ENCODE measurements around the gene CFP.
"Not testable (repeated sequence)": the region's sequence is repeated elsewhere in the genome, so short reads cannot be mapped to it uniquely, and the experiment has no call there.

CFP gene

DNA sequence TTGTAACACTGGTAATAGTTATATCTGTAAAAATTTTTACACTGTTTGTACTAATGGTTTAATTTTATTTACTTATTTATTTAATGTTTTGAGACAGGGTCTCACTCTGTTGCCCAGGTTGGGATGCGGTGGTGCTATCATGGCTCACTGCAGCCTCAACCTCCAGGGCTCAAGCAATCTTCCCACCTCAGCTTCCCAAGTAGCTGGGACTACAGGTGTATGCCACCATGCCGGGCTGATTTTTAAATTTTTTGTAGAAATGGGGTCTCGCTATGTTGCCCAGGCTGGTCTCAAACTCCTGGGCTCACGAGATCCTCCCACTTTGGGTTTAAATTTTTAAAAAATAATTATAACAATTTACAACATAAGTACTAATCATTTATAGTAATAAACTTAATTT is 26.6 kb downstream of the CFP start:
- not testable (repeated sequence) for DNase-seq (ENCODE audit: low read depth)

DNA sequence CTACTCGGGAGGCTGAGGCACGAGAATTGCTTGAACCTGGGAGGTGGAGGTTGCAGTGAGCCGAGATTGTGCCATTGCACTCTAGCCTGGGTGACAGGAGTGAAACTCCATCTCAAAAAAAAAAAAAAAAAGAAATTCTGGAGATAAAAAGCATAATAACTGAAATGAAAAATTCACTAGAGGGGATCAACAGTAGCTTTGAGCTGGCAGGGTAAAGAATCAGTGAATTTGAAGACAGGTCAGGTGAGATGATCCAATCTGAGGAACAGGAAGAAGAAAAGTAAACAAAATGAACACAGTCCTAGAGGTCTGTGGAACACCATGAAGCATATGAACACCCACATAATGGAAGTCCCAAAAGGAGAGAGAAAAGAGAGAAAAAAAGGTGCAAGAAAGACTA is 32.5 kb downstream of the CFP start:
- DNase-seq (ENCODE audit: low read depth), result no peak

DNA sequence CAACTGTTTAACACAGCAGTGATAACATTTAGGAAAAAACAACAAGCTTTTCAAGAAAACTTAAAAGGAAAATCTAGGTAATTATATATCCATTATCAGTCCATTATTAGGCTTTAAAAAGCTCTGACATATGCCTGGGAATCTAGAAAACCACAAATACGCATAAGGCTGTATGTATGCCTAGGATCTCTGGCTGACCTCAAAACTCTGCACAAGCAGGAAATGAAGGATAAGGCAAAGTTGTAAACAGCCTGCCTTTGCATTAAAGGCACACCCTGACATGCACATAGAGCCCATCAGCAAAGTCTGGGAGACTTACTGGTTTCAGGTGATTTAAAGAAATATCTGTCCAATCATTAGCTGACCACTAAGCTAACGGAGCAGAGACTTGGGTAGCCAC is 33.5 kb downstream of the CFP start:
- no peak for DNase-seq (ENCODE audit: low read depth)

DNA sequence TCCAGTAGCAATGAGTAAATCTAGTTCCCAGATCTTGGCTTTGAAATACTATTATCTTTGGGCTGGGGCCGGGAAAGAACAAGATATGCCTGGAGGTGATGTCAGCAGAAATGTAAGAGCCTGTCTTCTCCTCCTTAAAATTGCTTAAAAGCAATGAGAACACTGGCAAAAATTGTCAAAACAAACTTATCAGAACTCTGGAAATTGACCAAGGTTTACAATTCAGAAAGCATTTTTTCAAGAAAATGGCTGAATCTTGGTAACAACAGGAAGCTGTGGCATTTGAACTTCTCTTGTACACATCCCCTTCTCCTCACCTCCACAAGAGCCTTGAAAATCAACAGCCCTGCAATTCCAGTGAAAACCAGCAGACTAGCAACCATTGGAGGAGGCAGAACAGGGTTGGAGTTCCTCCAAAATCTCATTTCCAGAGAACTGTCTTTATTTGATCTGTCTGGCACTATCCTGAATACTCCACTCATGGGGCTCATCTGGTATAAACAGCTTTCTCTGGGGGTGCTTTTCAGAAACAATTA is 33.9 kb downstream of the CFP start:
- DNase-seq (ENCODE audit: low read depth), result no peak

DNA sequence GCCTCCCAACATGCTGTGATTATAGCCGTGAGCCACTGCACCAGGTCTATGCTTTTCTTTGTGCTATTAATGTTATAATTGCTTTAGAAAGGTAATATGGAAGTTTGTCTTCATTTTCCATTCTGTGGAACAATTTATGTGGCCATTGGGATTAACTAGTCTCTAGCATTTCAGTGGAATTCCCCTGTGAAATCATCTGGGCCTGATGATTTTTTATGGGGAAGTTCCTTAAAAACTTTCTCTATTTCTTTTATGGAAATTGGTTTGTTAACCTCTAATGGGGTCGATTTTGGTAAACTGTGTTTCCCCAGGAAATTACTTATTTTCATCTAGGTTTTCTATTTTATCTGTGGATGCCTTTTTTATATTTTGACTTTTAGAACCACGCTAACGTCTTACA is 36.2 kb downstream of the CFP start:
- no peak for DNase-seq (ENCODE audit: low read depth)

DNA sequence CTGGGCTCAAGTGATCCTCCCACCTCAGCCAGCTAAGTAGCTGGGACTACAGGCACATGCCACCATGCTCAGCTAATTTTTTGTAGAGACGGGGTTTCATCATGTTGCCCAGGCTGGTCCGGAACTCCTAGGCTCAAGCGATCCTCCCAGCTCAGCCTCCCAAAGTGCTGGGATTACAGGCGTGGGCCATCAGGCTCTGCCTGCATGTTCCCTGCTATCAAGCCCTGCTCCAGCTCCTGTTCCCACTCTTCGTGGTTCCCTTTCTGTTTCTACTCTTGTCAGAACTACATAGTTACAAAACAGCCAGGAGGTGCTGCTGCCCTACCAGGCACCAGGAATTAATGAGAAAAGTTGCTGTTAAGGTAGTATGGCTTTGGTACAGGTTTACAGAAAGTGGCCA is 38.7 kb downstream of the CFP start:
- no peak for DNase-seq (ENCODE audit: low read depth)

DNA sequence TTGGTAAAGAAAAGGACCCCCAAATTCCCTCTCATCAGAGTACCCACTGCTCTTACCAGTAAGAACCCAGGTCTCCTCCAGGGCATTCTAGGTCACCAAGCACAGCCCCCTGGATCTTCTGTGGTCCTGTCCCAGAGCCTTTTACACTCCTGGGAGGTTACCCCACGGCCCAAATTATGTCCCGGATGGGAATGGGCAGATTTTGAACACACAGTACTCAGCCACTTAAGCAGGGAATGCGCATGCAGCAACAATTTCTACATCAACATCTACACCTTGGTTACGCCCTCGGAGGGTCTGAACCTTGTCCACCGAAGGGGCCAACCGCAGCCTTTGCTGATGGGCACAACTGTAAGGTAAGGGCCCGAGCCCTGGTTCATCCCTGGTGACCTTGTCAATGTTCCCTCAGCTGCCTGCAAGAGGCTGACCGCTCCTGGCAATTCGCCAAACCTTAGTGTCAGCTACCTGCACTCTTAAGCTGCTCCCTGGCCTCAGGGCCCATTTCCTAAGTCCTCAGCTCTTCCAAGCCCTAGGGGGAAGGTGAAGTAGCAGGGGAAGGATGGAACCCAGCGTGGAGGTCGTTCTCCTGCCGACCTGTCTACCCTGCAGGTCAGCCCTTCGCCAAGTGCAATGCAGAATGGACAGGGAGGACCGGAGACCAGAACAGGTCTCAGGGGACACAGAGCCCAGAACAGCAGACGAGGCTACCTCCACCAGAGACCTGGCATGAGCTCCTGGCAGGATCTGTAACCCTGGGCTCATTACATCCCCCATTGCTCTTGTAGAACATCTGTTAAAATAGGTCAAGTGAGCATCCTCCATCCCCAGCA is 41.6 kb downstream of the CFP start:
- no peak for DNase-seq (ENCODE audit: low read depth)

DNA sequence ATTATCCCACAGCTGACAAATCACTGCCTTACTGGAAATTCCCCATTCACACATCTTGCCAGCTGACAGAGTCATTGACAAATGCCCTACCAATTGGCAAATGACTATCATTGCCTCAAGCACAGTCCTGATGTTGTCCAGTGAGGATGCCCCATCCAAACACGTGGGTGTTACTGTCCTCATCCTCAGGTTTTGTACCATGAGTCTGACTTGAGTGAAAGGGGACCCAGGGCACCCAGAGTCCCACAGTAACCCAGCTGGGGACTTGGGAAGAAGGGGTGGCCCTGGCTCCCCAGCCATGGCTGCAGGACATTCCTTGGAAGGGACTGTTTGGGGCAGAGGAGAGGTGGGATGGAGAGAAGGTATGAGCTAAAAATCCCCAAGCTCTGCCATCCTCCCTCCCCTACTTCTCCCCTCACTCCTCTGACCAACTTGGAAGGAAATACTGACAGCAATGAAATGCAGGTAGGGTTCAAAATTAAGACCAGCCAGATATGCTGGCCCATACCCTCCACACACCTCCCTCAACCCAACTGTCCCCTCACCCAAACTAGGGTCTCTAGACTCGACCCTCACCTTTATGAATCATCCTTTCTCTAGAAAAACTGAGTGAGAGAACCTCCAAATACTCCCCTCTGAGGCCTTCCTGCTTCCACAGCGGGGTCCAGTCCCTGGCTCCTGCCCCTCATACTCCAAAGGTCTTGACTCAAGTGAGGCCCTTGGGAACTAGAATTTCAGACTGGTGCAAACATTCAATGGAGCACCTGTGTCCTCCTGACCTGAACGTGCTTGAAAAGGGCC is 42.4 kb downstream of the CFP start:
- DNase-seq (ENCODE audit: low read depth), result no peak

DNA sequence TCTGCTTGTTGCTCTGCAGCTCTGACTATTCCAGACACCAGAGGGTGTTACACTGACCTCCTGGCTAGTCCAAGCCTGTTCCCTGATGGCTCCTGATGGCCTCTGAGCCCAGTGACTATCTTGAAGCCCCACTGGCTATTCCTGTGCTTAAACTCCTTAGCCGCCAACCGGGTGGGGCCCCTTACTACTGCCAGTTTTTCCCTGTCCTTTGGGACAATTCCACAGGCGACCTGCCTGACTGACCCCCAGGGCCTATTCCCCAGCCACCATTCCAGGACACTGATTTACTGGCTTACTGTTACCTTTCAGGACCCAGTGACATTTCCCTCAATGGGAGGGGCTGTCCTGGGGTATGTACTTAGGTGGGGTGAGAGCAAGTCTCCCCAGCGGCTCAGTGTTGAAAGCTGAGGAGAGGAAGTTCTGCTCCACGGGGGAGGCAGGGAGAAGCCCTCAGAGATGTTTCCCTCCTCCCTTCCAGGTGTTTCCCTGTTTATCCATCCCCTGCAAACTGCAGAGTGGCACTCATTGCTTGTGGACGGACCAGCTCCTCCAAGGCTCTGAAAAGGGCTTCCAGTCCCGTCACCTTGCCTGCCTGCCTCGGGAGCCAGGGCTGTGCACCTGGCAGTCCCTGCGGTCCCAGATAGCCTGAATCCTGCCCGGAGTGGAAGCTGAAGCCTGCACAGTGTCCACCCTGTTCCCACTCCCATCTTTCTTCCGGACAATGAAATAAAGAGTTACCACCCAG is 43.5 kb downstream of the CFP start:
- no peak for DNase-seq (ENCODE audit: low read depth)

DNA sequence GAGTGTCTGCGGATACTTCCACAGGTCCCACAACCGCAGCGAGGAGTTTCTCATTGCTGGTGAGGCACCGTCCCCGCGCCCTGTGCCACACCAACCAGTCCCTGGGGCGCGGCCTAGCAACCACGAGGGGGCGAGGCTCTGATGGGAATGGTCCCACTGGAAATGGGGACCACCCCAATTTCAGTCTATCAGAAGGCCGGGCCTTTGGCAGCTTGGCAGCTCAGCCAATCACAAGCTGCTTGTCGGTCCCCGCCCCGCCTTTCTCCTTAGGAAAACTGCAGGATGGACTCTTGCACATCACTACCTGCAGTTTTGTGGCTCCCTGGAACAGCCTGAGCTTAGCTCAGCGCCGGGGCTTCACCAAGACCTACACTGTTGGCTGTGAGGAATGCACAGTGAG is 44.5 kb downstream of the CFP start:
- DNase-seq (ENCODE audit: low read depth), result no peak

DNA sequence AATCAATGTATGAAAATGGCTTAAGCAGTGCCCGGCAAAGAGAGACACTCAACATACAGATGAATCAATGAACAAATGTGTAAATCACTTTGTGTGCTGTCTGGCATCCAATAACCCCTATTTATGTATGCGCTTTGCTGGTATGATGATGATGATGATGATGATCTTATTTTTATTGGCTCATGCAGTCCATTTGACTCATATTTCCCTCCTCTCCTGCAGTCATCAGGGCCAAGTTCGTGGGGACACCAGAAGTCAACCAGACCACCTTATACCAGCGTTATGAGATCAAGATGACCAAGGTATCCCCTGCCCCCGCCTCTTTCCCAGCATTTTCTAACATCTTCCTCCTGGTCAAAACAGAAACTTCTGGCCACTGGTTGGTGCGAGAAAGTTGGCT is 45.0 kb downstream of the CFP start:
- DNase-seq (ENCODE audit: low read depth), result no peak

DNA sequence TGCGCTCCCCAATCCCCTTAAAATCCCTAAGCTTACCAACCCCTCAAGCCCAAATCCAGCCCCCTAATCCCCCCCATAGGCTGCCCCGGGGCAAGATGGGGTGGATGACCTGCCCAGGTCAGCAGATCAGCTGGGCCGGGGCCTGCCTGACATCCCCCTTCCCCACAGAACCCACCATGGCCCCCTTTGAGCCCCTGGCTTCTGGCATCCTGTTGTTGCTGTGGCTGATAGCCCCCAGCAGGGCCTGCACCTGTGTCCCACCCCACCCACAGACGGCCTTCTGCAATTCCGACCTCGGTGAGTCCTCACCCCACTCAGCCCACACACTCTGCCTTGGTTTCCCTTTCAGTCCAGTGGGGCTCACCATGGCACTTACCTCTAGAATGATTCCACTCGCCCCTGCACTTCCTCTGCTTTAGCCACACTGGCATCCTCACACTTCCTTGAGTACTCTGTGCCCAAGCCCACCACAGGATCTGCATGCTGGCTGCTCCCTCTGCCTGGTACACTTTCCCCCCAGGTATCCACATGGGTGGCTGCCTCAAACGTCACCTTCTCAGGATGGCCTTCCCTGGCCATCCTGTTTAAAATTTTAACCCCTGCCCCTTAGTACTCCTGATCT is 46.4 kb downstream of the CFP start:
- DNase-seq (ENCODE audit: low read depth), result no peak

DNA sequence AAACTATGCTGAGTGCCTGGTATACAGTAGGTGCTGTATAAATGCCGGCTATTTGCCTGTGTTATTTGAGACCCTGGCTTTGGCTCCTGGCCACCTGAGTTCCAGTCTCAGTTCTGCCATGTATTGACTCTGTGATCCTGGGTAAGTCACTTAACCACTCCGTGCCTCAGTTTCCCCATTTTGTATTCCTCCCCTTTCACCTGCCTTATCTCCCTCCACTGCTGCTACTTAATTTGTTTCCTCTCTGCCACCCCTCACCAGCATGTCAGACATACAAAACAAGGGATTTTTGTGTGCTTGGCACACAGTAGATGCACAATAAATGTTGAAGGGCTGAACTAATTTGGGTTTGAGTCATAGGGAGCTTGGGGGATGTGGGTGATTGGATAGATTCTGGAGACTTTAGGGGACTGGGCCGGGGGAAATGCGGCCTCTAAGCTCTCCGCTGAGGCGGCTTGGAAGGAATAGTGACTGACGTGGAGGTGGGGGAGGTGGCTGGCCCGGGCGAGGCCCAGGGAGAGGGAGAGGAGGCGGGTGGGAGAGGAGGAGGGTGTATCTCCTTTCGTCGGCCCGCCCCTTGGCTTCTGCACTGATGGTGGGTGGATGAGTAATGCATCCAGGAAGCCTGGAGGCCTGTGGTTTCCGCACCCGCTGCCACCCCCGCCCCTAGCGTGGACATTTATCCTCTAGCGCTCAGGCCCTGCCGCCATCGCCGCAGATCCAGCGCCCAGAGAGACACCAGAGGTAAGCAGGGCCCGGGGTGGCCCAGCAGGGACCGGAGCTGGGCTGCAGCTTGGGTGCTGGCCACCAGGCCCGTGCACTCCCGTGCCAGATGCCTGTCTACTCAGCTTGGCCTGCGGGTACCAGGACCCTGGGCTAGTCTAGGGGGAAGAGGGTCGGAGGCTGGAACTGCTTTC is 47.7 kb downstream of the CFP start, which contains the start of gene TIMP1:
TIMP1 (plus strand) TSS at position 706 of the 917 bp plus-strand sequence. CDS start 980 bp downstream, outside the sequence.
- DNase-seq (ENCODE audit: low read depth), result peak; percentile 73

DNA sequence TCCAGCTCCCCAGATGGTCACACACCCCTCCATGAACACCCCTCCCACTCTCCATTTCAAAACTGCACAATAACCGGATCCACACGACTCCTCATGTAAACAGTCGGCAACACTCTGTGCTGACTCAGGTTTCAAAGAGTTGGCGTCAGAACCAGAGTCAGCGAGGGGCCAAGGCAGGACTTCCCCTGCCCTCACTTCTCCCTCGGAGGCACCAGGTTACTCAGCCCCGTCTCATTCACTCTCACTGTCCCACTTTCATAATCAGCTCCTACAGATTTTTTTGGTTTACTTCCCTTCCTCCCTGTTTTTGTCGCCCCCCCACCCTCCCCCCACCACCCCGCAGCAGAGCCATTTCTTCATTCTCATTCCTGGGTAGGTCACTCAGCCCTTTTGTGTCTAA is 50.2 kb downstream of the CFP start:
- DNase-seq (ENCODE audit: low read depth), result no peak

DNA sequence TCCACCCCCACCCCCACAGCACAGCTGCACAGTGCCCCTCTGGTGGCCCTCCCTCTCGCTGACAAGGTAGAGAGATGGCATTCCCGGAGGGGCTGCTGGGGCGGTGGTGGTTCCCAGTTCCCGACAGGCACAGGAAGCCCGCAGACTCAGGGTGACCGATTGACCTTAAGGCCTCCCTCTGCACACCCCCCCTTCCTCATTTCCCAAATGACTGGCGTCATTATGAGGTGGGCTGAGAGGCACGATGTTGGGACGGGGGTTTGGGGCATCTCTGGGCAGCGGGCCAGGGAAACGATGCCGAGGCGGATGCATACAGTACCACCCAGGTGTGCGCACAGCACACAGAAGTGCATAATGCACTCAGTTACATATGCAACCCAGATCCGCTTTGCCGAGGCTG is 51.0 kb downstream of the CFP start:
- DNase-seq (ENCODE audit: low read depth), result no peak

DNA sequence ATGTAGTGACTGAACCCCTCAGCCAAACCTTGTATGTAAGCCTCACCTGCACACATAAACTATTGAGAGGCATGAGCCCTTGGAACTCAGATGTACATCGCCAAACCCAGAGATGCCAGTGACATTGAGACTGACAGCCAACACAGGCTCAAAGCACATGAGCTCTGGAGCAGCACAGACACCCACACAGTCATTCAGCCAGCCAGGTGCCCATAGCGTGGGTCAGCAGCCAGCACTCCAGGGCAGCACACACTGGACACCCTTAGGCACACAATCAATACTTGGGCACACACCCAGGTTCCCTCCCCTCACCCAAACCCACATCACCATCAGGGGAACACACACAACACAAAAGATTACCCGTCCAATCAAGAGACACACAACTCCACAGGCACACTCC is 51.8 kb downstream of the CFP start:
- no peak for DNase-seq (ENCODE audit: low read depth)

DNA sequence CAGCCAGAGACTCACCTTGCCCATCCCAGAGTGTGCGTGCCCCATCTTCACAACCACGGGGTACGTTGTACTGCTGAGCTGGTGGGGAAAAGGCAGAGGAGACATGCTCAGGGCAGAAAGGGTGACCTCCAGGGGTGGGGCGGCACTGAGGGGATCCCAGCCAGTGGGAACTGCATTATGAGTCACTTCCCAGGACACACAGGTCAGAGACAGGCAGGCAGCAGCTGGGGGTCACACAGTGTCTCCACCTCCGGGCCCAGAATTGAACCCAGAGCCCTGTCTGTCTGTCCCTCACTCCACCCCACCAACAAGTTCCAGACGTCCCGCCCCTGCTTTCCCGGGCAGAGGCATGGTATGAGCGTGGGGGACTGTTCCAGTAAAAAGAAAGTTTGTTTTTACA is 52.3 kb downstream of the CFP start:
- DNase-seq (ENCODE audit: low read depth), result no peak

DNA sequence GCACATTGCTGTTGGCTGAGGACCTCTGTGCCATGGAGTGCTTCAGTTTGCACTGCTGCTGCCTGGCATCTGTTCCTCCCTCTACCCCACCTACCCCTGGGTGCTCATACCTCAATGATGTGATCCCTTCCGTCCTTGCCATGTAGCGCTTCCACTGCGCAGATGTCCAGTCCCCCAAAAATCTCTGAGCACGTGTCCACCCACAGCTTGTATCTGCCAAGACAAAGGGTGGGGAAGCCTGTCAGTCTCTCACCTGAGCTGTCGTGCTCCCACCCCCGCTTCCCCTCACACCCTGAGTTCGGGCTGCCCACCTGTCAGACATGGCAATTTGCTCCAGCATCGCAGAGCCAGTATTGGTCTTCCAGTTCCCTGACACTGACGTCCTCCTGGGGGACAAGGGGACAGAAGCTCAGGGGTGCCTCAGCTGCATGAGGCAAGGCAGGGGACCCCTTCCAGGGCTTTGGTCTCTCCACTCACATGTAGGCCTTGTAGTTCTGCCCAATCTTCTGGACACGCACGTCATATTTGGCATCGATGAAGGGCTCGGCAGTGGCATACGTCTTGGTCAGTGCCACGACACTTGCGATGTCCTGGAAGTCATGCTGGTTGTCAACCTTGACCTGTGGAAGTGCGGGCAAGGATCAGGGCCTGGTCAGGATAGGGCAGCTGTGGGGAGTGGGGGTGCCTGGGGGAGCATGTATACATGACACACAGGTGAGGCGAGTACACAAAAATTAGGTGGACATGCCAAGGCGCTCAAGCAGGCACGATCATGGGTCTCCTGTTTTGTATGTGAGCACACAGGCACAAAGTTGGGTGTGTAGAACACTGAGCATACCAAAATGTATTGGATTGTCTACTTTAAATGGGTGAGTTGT is 53.5 kb downstream of the CFP start:
- DNase-seq (ENCODE audit: low read depth), result no peak

DNA sequence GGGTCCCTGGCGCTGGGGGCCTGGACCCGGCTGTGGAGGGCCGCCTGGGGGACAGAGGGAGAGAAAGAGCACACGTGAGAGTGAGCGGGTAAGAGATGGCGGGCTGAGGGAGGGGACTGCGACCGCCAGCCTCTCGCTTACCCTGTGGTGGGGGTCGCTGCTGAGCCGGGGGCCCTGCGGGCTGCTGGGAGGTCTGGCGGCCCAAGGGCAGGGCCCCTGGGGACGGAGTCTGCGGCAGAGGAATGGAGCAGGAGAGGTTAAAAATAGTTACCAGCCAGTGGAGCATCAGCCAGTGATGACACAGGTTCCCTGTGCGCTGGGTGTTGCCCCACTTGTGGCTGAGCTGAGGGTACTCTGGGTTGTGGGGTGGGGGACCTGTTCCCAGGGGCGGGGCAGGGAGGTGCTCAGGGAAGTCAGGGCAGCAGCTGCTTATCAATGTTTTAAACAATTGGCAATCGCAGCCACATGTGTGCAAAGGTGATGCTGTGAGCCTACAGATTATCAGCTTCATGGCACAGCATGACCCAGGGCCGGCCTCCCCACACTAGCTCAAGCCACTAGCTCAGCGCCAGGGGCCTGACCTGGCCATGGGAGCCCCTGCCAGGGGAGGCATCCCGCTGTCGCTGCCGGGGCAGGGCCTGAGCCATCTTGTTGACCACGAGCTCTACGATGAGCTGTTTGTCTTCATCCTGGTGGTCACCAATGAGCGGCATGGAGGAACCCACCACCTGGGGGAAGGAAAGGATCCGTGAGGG is 55.0 kb downstream of the CFP start:
- DNase-seq (ENCODE audit: low read depth), result no peak
